Measurements from ENCODE around the gene ZNF605.

Gene ZNF605

GRCh38 chr12:132952371-132953162, 3.5 kb downstream of the ZNF605 start:
- TF ChIP-seq CTCF (conservative IDR thresholded peaks at IDR 0.05; ENCODE audit: low read depth, low read length): no peak
- Histone ChIP-seq H3K9ac (no peak overlapping the region), H3K79me2 (ENCODE audit: insufficient read depth, low read depth) (no peaks in the 10 kb centered on the region), H3K36me3 (ENCODE audit: insufficient read depth) (no peaks in the 10 kb centered on the region), H3K4me1 (ENCODE audit: low read depth, poor library complexity, severe bottlenecking) (no peaks in the 10 kb centered on the region), H3K27me3 (ENCODE audit: insufficient read depth, low read depth) (no peaks in the 10 kb centered on the region), H3K4me3 (IDR thresholded peaks at IDR 0.05; ENCODE audit: insufficient read depth, low read depth, low read length) (no peak overlapping the region), H3K4me2 (no peak overlapping the region), H4K20me1 (ENCODE audit: insufficient read depth) (no peaks in the 10 kb centered on the region), H2AFZ (ENCODE audit: low read depth) (no peak overlapping the region), H3K27ac (no peak overlapping the region)

- no peak for TF ChIP-seq CTCF (conservative IDR thresholded peaks at IDR 0.05; ENCODE audit: low read depth, low read length)
- no peak overlapping the region for H3K9ac ChIP-seq
- H2AFZ ChIP-seq (ENCODE audit: low read depth): no peak overlapping the region
- no peak overlapping the region for H3K4me2 ChIP-seq
- H3K79me2 ChIP-seq (ENCODE audit: insufficient read depth, low read depth): no peaks in the 10 kb centered on the region
- H3K4me3 ChIP-seq (IDR thresholded peaks at IDR 0.05; ENCODE audit: insufficient read depth, low read depth, low read length): no peak overlapping the region
- no peaks in the 10 kb centered on the region for H3K27me3 ChIP-seq (ENCODE audit: insufficient read depth, low read depth)
- no peaks in the 10 kb centered on the region for H4K20me1 ChIP-seq (ENCODE audit: insufficient read depth)
- no peaks in the 10 kb centered on the region for H3K4me1 ChIP-seq (ENCODE audit: low read depth, poor library complexity, severe bottlenecking)
- no peak overlapping the region for H3K27ac ChIP-seq
- no peaks in the 10 kb centered on the region for H3K36me3 ChIP-seq (ENCODE audit: insufficient read depth)
These were observed 4.5 kb downstream of the ZNF605 start for GRCh38 chr12:132951649-132952048.

- no peak overlapping the region for H3K9ac ChIP-seq
- H4K20me1 ChIP-seq (ENCODE audit: insufficient read depth): no peaks in the 10 kb centered on the region
- TF ChIP-seq CTCF (conservative IDR thresholded peaks at IDR 0.05; ENCODE audit: low read depth, low read length): no peak
- no peak overlapping the region for H2AFZ ChIP-seq (ENCODE audit: low read depth)
- H3K4me2 ChIP-seq: no peak overlapping the region
- H3K27ac ChIP-seq: no peak overlapping the region
- no peak overlapping the region for H3K4me3 ChIP-seq (IDR thresholded peaks at IDR 0.05; ENCODE audit: insufficient read depth, low read depth, low read length)
- no peaks in the 10 kb centered on the region for H3K27me3 ChIP-seq (ENCODE audit: insufficient read depth, low read depth)
- H3K4me1 ChIP-seq (ENCODE audit: low read depth, poor library complexity, severe bottlenecking): no peaks in the 10 kb centered on the region
- H3K79me2 ChIP-seq (ENCODE audit: insufficient read depth, low read depth): no peaks in the 10 kb centered on the region
- no peaks in the 10 kb centered on the region for H3K36me3 ChIP-seq (ENCODE audit: insufficient read depth)
These were observed 5.1 kb downstream of the ZNF605 start for GRCh38 chr12:132950844-132951535.

- no peak overlapping the region for H3K4me2 ChIP-seq
- H3K79me2 ChIP-seq (ENCODE audit: insufficient read depth, low read depth): no peaks in the 10 kb centered on the region
- H4K20me1 ChIP-seq (ENCODE audit: insufficient read depth): no peaks in the 10 kb centered on the region
- no peaks in the 10 kb centered on the region for H3K36me3 ChIP-seq (ENCODE audit: insufficient read depth)
- H3K4me3 ChIP-seq (IDR thresholded peaks at IDR 0.05; ENCODE audit: insufficient read depth, low read depth, low read length): no peak overlapping the region
- TF ChIP-seq CTCF (conservative IDR thresholded peaks at IDR 0.05; ENCODE audit: low read depth, low read length): no peak
- H2AFZ ChIP-seq (ENCODE audit: low read depth): no peak overlapping the region
- H3K27me3 ChIP-seq (ENCODE audit: insufficient read depth, low read depth): no peaks in the 10 kb centered on the region
- no peak overlapping the region for H3K9ac ChIP-seq
- H3K4me1 ChIP-seq (ENCODE audit: low read depth, poor library complexity, severe bottlenecking): no peaks in the 10 kb centered on the region
- no peak overlapping the region for H3K27ac ChIP-seq
These were observed 5.9 kb downstream of the ZNF605 start for GRCh38 chr12:132949936-132950837.

All from KMS-11 (cell line).